Ammon's horn (tissue), 1 donor: Measurements from ENCODE around the gene PLCB1.
"Not testable (repeated sequence)": the region's sequence is repeated elsewhere in the genome, so short reads cannot be mapped to it uniquely, and the experiment has no call there.

Experiments
- DNase-seq: peaks from one replicate; pipeline ENCODE4 v3.0.0-alpha.2; 2016; ENCODE audit warnings: low spot score

PLCB1 gene

GRCh38 chr20:8156235-8157079 lies 24.4 kb downstream of the PLCB1 start:
- no peak for DNase-seq

GRCh38 chr20:8159217-8159616 lies 27.2 kb downstream of the PLCB1 start:
- DNase-seq: not testable (repeated sequence)

GRCh38 chr20:8161264-8162071 lies 29.4 kb downstream of the PLCB1 start:
- no peak for DNase-seq

GRCh38 chr20:8162610-8163009 lies 30.5 kb downstream of the PLCB1 start:
- DNase-seq: no peak

- DNase-seq: no peak
These were observed 31.5 kb downstream of the PLCB1 start for GRCh38 chr20:8163543-8163942.

GRCh38 chr20:8166730-8167129 lies 34.7 kb downstream of the PLCB1 start:
- no peak for DNase-seq

- no peak for DNase-seq
These were observed 36.8 kb downstream of the PLCB1 start for GRCh38 chr20:8168785-8169288.

- no peak for DNase-seq
These were observed 38.9 kb downstream of the PLCB1 start for GRCh38 chr20:8170921-8171320.

GRCh38 chr20:8172191-8172590 lies 40.1 kb downstream of the PLCB1 start:
- DNase-seq: no peak

GRCh38 chr20:8175741-8176675 lies 43.9 kb downstream of the PLCB1 start:
- no peak for DNase-seq

- DNase-seq: no peak
These were observed 51.5 kb downstream of the PLCB1 start for GRCh38 chr20:8183526-8183925.

- no peak for DNase-seq
These were observed 55.7 kb downstream of the PLCB1 start for GRCh38 chr20:8187740-8188139.

- DNase-seq: no peak
These were observed 58.2 kb downstream of the PLCB1 start for GRCh38 chr20:8190043-8190880.

- no peak for DNase-seq
These were observed 62.7 kb downstream of the PLCB1 start for GRCh38 chr20:8194721-8195120.

- no peak for DNase-seq
These were observed 64.0 kb downstream of the PLCB1 start for GRCh38 chr20:8196096-8196495.

- DNase-seq: no peak
These were observed 68.2 kb downstream of the PLCB1 start for GRCh38 chr20:8200220-8200619.

- DNase-seq: no peak
These were observed 71.3 kb downstream of the PLCB1 start for GRCh38 chr20:8203366-8203765.

GRCh38 chr20:8205996-8206395 lies 73.9 kb downstream of the PLCB1 start:
- DNase-seq: no peak

GRCh38 chr20:8208226-8208625 lies 76.2 kb downstream of the PLCB1 start:
- no peak for DNase-seq

- DNase-seq: no peak
These were observed 77.0 kb downstream of the PLCB1 start for GRCh38 chr20:8209061-8209460.

GRCh38 chr20:8210749-8211148 lies 78.7 kb downstream of the PLCB1 start:
- DNase-seq: no peak
